OCI-LY1 (cell line): ENCODE measurements around the gene YIPF7.

Experiments used
- EZH2 ChIP-seq: fragments of 200-600 bp; sonication (generic), shearing (Covaris generic); IDR thresholded peaks from 2 replicates; pipeline ENCODE4 v1.8.0; 2017; ENCODE audit warnings: borderline replicate concordance, mixed run types, mild to moderate bottlenecking, antibody characterized with exemption, low read length, moderate library complexity, mixed read lengths
- TF ChIP-seq, protein P1 (sequence below): fragments of 200-600 bp; sonication (generic), shearing (Covaris generic); IDR thresholded peaks from 2 replicates; pipeline ENCODE4 v1.5.1; 2017; ENCODE audit warnings: mild to moderate bottlenecking, antibody characterized with exemption, low read length, moderate library complexity, mixed read lengths

DNA sequence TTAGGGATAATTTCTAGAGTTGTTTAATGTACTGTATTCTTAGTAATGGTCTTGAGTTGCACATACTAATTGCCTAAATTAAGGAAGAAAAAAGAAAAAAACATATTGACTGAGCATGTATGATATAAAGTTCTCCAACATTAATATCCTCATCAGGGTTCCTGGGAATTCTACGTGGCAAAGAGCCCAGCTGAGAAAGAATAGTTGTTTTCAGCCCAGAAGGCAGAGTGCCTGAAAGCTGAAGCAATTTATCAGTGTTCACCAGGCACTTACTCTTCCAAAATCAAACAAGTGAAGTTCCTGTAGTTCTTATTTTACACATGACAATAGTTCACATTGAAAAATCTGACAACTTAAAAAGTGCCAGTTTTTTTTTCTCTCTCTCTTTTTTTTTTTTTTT lies 27.7 kb downstream of the YIPF7 start:
- TF ChIP-seq, protein P1, sequence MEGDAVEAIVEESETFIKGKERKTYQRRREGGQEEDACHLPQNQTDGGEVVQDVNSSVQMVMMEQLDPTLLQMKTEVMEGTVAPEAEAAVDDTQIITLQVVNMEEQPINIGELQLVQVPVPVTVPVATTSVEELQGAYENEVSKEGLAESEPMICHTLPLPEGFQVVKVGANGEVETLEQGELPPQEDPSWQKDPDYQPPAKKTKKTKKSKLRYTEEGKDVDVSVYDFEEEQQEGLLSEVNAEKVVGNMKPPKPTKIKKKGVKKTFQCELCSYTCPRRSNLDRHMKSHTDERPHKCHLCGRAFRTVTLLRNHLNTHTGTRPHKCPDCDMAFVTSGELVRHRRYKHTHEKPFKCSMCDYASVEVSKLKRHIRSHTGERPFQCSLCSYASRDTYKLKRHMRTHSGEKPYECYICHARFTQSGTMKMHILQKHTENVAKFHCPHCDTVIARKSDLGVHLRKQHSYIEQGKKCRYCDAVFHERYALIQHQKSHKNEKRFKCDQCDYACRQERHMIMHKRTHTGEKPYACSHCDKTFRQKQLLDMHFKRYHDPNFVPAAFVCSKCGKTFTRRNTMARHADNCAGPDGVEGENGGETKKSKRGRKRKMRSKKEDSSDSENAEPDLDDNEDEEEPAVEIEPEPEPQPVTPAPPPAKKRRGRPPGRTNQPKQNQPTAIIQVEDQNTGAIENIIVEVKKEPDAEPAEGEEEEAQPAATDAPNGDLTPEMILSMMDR, result no peak
- no peak for TF ChIP-seq EZH2
